GM19468 (cell line): ENCODE data around the gene MYO1A.

ENCODE experiments used
- ATAC-seq: cut with Tn5 transposase; IDR thresholded peaks from one replicate; pipeline ENCODE4 v1.9.1; 2021; ENCODE audit warnings: mild to moderate bottlenecking, moderate library complexity, moderate number of reproducible peaks; ENCODE audit not compliant: unreplicated experiment; ENCODE audit errors: extremely low read depth

MYO1A gene

DNA sequence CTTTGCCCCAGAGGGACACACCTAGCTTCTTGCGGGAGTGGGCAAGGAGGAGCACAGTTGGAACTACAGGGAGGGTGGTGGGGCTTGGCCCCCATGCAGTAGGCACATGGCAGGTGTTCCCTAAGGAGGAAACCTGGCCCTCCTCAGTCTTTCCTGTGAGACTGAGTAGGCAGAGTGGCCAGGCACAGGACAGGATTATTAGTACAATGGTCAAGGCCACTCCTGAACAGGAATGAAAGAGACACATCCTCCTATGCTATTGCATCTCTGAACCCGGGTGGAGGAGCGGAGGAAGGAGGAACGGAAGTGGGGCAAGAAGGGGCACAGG, 846 bp downstream of the MYO1A start:
- ATAC-seq, result no peak

DNA sequence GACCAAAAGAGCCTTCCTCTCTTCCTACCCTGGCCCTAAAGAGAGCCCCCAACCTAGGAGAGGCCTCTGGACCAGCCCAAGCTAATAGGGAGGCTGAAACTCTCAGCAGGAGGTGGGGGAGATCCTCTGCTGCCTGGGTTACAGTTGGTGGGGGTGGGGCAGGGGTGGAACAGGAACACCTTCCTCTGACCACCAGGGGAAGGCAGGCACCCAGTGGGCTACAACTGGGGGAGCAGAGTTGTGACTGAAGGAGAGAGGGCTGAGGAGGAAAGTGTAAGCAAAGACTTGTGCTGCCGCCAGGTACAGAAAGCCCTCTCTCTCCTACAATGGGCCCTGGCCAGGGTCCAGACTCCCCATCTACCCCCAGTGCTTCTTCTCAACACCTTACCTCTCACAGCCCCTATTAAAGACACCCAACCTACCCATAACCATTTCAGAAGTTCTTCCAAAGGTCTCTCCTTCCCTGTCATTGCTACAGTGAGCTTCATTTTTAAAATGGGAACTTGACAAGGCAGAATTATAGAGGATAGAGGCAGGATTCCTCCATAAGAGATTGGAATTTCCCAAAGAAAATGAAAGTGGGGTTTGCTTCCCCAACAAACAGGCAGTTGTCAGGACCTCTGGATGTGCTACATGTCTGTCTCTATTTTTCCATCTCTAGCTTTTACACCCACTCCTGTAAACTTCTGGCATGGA, 1.4 kb downstream of the MYO1A start:
- no peak for ATAC-seq

DNA sequence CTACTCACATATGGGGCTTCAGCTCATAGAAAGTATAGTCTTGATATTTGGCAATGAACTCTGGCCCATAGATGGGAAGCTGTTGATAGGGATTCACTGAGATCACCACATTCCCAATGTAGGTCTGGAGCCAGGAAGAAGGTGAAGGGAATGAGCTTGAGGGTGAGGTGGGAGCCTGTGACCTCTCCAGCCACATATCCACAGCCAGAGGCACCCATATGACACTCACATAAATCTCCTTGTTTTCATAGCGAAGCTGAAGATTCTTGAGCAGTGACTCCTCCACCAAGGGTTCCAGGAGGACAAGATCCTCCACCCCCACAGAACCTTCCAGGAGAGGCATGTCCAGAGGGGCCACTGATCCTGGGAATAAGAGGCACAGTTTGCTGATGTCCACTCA, 1.9 kb downstream of the MYO1A start:
- ATAC-seq, result no peak

DNA sequence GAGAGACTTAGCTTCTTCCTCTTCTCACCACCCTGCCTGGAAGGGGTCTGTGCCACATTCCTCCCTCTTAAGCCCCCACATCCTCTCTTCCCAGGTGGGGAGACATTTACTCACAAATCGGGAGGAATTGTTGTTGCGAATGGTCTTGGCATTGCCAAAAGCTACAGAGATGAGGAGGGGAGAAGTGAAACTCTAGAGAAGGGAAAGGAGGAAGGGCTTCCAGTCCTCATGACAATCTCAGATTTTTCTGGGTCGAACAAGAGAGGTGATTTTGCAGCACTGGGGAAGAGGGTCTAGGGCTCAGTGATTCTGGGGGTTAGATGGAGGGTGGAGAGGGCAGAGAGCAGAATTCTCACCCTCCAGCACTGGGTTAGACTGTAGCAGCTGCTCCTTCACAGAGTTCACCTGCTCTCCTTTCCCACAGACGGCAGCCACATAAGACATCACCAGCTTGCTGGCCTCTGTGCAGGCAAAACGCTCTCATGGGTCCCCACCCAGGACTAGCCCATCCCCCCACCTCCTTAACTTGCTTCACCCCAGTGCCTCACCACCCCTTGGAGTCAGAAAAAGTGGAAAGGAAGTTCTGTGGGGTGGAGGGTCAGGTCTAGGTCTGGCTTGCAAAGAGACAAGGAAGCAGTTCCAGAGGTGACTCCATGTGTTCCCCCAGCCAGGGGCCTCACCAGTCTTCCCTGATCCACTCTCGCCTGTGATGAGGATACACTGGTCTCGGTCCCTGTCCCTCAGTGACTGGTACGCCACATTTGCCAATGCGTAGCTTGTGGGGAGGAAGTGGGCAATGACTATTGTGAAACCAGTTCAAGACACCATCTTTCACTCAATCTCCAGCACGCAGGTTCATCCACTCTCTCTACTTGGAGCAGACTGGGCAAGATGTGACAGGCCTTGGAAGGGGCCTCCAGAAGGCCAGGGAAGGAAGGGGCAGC, 2.7 kb downstream of the MYO1A start:
- no peak for ATAC-seq

DNA sequence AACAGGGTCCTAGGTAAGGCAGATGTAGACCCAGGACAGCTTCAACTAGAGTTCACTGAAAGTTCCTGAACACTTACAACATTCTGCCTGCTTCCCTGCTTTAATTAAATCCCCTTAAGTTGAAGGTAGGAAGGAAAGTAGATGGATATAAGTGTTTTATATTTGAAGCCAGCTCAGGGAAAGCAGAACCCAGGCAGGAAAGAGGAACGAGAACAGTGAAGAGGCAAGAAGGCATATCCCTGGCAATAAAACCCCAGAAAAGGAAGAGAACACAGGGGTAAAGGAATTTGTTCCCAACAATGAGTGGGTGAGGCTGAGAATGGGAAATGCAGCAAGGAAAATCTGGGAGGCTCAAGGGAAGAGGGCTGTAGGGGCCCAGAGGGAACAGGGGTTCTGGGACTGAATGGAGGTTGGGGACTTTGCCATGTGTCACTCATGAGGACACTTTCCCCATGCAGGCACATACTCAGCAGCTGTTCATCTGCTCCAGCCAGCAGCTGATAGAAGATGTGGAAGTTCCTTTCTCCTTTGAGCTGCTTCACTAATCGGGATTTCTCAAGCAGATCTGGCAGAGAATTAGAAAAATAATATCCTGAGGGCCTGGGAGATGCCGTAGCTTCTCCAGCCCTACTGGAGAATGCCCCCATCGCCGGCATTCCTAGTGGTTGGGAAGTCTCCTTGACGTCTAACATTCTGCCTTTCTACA, 3.7 kb downstream of the MYO1A start:
- ATAC-seq, result no peak

DNA sequence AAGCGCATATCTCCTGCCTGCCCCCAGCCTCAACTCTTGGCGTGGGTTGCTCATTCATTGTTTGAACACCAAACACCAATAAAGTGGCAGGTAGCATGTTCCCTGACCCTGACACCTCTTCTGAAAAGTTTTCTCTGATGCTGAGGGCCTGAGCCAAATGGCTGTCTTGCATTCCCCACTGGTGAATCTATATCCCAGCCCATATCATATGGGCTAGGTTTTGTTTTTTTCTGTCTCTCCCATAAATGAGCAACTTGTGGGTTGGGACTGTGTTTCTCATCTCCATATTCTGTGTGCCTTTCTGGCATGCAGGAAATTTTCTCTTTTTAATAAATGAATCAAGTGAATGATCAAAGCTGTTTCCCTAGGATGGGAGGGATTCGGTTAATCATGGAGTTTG, 5.0 kb downstream of the MYO1A start:
- no peak for ATAC-seq

DNA sequence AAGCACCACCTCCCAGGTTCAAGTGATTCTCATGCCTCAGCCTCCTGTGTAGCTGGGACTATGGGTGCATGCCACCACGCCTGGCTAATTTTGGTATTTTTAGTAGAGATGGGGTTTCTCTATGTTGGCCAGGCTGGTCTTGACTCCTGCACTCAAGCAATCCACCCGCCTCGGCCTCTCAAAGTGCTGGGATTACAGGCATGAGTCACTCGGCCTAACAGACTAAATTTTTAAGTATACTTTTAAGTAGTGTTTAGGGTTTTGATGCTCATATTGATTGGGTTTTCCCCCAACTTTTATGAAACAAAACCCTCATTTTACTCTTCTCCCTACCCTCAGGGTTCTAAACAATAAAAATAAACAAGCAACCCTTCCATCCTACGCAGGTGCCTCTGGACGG, 5.5 kb downstream of the MYO1A start:
- ATAC-seq, result no peak

DNA sequence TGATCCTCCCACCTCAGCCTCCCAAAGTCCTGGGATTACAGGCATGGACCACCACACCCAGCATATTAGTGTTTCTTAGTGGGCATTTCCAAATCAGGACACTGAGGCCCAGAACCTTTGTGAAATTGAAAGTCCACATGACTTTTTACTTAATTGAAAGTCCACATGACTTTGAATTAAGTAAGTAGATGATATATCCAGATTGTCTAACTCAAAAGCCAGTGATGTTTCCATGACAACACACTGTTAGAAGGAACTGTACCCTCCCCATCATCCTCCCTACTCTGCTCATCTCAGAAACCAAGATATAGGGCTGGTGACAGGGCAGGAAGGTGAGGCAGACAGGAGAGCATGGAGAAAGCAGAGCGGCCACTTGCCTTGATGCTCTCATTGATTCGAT, 7.2 kb downstream of the MYO1A start:
- ATAC-seq, result no peak

DNA sequence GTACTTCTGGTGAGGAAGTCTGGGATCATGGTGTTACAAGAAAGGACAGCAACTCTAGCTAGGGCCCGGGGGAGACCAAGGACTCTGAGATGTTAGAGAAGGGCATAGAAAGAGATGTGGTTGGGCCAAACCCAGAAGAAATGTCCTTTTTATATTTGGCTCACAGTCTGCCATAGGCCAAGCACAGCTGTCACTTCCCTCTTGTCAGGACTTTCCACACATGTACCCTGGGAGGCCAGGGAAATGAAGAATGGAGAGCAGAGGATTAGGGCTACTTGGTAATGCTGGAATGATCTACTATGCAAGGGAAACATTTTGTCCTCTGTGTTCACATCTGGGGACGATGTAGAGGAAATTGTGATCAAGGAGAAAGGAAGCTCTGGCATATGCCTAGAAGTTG, 9.2 kb downstream of the MYO1A start:
- ATAC-seq, result no peak

DNA sequence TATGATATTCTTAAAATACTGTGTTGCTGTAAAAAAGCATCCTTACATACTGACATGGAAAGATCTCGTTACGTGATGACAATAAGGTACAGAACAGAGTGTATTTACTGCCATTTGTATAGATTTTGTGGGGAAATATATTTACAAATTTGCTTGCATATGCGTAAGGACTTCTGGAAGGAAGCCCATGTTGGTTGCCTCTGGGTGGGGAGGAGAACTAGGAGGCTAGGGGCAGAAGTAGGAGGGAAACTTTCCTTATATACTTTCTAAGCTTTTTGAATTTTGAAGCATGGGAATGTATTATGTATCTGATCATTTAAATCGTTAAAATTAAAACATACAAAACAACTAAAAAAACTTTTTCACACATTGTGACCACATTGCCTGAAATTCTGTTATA, 9.7 kb downstream of the MYO1A start:
- ATAC-seq, result no peak

DNA sequence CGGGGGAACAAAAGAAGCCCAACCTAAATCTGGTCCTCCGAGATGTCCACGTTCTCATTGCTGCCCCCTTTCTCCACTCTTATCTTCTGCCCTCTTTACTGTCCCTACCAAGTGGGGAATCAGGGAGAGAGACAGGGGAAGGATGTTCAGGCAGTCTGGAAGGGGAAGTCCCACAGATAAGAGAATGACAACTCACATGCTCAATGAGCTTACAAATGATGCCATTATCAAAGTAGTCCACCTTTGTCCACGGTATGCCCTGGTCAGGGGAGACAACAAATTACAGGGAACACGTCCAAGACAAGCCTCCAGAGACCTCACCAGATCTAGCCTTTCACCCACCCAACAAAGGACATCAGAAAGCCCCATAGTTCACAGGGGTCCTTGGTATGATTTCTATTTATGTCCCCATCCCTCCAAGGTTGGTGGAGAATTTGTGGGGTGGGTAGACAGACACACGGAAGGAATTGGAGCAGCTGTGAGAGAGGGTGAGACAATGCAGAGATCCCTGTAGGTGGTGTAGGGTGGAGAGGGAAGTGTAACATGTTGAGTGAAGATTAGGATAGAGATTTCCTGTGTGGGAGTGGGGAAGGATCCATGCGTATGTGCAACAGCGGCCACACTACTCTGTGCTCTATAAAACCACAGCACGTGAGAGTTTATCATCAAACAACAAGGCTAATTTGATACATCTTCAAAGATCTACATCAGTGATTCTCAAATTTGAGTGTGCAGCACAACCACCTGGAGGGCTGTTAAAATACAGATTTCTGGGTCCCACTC, 10.7 kb downstream of the MYO1A start:
- no peak for ATAC-seq

DNA sequence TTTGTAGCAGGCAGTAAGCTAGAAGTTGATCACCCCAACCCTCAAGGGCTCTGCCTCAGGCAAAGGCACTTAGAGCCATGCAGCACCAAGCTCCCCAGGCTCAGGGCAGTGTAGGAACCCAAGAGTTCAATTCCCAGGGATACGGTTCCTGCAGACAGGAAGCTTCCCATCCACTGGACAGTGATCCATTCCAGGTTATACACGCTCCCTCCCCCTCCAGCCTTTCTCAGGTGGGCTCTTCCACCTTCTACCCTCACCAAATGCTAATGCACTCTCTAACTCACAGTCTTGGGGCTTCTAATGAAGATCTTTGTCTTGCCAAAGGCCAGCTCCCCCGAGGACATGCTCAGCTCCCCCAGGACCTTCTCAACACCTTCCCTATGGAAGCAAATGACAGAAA, 12.7 kb downstream of the MYO1A start:
- ATAC-seq, result no peak

DNA sequence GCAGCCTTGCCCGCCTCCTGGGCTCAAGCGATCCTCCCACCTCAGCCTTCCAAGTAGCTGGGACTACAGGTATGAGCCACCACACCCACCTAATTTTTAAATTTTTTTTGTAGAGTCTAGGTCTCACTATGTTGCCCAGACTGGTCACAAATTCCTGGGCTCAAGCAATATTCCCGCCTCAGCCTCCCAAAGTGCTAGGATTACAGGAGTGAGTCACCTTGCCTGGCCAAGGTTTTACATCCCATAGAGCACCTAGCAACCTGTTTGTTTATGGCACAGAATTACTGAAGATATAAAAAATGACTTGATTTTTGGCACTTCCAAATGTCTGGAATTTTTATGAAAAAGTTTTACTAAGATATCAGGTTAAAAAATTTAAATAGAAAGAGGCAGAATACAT, 16.5 kb downstream of the MYO1A start:
- no peak for ATAC-seq

DNA sequence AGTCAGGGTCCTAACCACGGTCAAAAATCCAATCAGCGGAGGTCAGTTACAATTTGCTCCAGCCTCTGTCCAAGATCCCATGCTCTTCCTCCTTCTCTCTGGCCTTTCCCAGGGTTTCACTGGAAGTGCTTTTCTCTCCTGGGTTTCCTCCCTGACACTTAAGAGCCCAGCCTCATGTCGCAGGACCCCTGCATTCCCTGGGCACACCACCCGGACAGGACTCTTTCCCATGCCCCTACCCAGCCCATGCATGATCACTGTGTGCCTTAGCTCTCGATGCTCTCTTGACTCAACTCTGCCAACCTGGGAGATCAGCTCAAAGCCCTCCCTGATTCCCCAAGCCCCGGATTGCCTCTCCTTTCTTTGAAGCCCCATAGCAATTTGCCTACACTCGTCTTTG, 18.1 kb downstream of the MYO1A start:
- no peak for ATAC-seq

DNA sequence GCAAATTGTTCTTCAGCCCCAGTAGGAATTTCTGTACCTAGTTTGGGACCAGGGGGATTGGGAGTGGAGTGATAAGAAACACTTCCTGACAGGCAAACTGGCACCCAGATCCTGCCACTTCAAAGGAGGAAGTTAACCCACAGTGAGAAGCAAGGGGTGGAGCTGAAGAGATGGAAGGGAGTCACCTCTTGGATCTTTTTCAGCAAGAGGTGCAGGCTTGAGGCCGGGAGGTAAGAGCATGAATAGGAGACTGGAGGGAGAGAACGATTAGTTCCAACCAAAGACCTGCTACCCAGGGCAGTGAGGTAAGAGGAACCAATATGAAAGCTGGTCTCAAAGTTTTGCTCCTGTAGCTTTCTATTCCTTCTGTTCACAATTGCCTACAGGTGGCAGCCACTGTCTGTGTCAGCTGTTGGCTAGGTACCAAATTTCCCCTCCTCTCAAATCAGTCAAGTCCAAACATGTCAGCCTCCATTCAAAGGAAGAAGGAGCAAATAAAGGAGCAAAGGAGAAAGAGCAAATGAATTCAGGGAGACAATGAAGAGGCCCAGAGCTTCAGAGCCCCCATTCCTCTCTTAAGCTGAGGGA, 18.7 kb downstream of the MYO1A start:
- no peak for ATAC-seq

DNA sequence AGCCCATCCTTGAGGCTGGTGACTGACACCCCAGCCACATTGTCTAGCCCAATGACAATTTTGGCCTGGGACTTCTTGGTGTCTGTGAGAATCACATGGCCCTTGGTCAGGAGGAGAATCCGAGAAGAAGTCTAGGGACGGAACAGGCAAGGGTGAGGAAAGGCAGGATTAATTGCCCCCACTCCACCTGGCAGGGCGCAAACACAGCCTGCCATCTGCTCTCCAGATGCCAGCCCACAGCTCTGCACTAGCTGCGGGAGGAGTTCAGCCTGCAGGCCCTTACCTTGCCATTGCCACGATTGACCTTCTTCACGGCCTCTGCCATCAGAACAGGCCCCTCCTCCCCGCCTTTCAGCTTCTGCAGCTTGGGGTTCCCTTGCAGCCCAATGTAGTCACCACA, 20.5 kb downstream of the MYO1A start:
- ATAC-seq, result no peak

DNA sequence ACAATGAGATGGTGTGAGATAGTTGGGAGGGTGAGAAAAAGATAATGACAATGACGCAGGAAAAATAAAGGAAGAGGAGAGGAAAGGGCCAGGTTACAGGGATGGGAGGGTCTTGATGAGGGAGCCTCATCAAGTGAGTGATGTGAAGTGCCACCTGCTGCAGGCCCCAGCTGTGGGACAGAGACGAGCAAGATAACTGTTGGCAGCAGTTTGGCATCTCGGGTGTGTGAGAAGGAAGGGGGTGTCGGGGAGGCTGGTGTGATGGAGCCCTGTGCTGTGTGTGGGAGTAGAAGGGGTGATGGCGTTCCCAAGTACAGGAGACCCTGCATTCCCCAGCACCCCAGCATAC, 22.1 kb downstream of the MYO1A start:
- no peak for ATAC-seq

DNA sequence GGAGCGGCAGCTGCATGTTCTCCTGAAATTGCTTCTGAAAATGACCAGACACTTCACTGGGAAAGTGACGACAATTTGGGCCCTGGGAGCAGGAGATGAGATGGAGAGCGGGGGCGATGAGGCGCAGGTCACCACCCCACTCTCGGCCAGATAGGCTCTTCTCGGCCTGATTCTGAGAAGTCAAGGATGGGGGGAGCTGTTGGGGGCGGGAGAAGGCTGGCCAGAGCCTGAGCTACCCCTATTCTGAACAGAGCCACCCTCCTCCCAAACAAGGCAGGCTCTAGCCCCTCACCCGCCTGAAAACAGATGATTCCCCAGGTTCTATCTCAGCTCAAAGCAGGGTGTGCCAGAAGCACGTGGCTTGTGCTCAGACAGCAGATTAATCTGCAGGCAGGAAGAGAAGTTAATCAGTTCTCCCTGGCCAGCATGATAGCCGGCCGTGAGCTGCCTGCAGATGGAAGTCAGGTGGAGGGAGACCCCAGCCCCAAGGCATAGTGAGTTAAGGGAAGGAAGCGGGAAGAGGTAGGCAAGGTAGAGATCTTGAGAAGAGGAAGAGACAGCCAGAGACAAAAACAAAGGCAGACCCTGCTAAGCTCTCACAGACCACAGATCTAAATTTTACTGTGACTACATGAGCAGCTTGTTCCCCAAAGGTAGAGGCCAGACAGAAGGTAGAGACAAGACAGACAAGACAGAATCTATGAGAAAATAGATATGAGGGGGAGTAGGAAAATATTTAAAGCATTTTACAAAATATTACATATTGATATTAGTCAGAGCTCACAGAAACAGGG, 22.7 kb downstream of the MYO1A start:
- no peak for ATAC-seq

DNA sequence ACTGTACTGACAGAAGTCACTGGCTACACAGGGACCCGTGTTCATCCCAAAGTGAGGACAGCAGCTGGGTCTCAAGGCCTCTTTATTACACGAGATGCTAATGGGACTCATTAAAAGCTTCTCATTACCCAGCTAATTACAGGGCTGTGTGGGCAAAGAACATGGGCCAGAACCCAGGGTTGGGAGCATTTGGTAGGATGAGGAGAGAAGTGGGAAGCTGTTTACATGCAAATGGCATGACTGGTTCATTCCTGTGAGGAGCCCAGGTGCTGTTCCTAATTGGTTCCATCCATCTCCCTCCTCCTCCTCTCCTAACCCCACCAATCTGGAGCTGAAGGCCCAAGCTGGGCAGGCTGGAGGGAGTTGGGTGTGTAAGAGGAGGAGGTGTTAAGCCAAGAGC, 24.7 kb downstream of the MYO1A start:
- ATAC-seq, result no peak
